CD8-positive, alpha-beta memory T cell (primary cell): Measurements from ENCODE around the gene TMEM250. TPM values are rescaled to one million over a fixed set of nuclear protein-coding genes. Genes with fewer than 3 reads are reported as not detected.

Experiments used
- CTCF ChIA-PET: fragments of 350-600 bp; sonication (Branson Sonifier 250); formaldehyde crosslinking; loops from one replicate; lab custom pipeline; 2021; ENCODE audit warnings: antibody characterized with exemption; lab: Charles Lee
- POLR2A ChIA-PET: fragments of 350-600 bp; sonication (Branson Sonifier 250); formaldehyde crosslinking; loops from one replicate; lab custom pipeline; 2021; ENCODE audit warnings: antibody characterized with exemption; lab: Charles Lee
- DNase-seq, 5 donors: peaks; one replicate each; pipeline versions ENCODE4 v3.0.0 to v3.0.0-alpha.2; 2020 to 2022; ENCODE audit warnings: mixed read lengths in 1 of 5
- H3K27ac ChIP-seq: one replicate; pipeline ENCODE4 v1.7.0; 2013; ENCODE audit warnings: low read depth, mild to moderate bottlenecking, low read length, moderate library complexity
- H3K27me3 ChIP-seq: 2 replicates; pipeline ENCODE4 v1.7.0; 2013; ENCODE audit warnings: low read length, mild to moderate bottlenecking; ENCODE audit not compliant: insufficient read depth, poor library complexity, severe bottlenecking
- H3K36me3 ChIP-seq: 2 replicates; pipeline ENCODE4 v1.7.0; 2013; ENCODE audit warnings: mild to moderate bottlenecking, low read length, moderate library complexity; ENCODE audit not compliant: insufficient read depth
- H3K4me1 ChIP-seq: 2 replicates; pipeline ENCODE4 v1.7.0; 2013; ENCODE audit warnings: mild to moderate bottlenecking, low read length, moderate library complexity; ENCODE audit not compliant: insufficient read depth
- H3K4me3 ChIP-seq: 2 replicates; pipeline ENCODE4 v1.7.0; 2013; ENCODE audit warnings: mild to moderate bottlenecking, low read length
- H3K9me3 ChIP-seq: 2 replicates; pipeline ENCODE4 v1.7.0; 2013; ENCODE audit warnings: mild to moderate bottlenecking, low read length
- H3K27ac Mint-ChIP-seq, 8 donors: one replicate each; pipeline ENCODE4 v1.8.0; 2020 to 2021; ENCODE audit warnings: mixed read lengths in 8 of 8, mild to moderate bottlenecking in 6 of 8, inconsistent platforms in 3 of 8, moderate library complexity in 3 of 8
- H3K27me3 Mint-ChIP-seq, 2 donors: one replicate each; pipeline ENCODE4 v1.8.0; 2020 to 2021; ENCODE audit warnings: mixed read lengths in 2 of 2, mild to moderate bottlenecking in 1 of 2, moderate library complexity in 1 of 2
- H3K36me3 Mint-ChIP-seq, 3 donors: one replicate each; pipeline ENCODE4 v1.8.0; 2020 to 2021; ENCODE audit warnings: mixed read lengths in 3 of 3, inconsistent platforms in 1 of 3, mild to moderate bottlenecking in 1 of 3
- H3K4me1 Mint-ChIP-seq, 3 donors: one replicate each; pipeline ENCODE4 v1.8.0; 2020 to 2021; ENCODE audit warnings: mixed read lengths in 3 of 3, inconsistent platforms in 1 of 3, mild to moderate bottlenecking in 1 of 3
- H3K4me3 Mint-ChIP-seq, 7 donors: one replicate each; pipeline ENCODE4 v1.8.0; 2020 to 2021; ENCODE audit warnings: mixed read lengths in 7 of 7, mild to moderate bottlenecking in 6 of 7, moderate library complexity in 4 of 7, inconsistent platforms in 2 of 7
- H3K9me3 Mint-ChIP-seq, 5 donors: one replicate each; pipeline ENCODE4 v1.8.0; 2020 to 2022; ENCODE audit warnings: mixed read lengths in 5 of 5, mild to moderate bottlenecking in 3 of 5, moderate library complexity in 2 of 5, inconsistent platforms in 1 of 5
- polyA plus RNA-seq: library from polyadenylated mRNA; unstranded; fragments of 300-500 nt; fragmentation: Illumina TruSeq; gene quantifications from one replicate; pipeline ENCODE4 v1.2.3, GENCODE V29; 2021
- total RNA-seq, 2 experiments: library from RNA; stranded (reverse); gene quantifications; one replicate each; pipeline ENCODE4 v1.2.3, GENCODE V29; 2021

TMEM250 gene
- total and polyA plus RNA-seq, 3 experiments from 2014 or later: 46.4 to 74.9 (median 50.2) TPM

DNA sequence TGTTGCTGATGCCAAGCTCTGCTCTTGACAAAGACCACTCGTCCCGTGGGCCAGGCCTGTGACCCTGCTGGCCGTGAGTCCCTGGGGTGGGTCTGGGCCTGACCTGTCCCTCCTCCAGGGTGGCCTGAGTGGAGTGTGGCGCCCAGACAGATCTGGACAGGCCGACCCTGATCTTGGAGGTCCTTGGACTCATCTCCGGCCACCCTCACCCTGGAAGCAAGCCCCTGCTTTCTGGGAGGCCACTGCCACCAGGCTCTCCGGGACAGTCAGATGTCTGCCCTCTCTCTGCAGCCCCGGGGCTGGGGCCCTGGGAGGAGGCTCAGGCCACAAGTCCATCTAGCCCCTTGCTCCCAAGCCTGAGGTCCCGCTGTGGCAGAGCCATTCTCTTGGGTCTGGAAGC is 31.2 kb upstream of the TMEM250 start:
- H3K36me3 ChIP-seq: no peaks in the 10 kb centered on the region
- no peak overlapping the region for H3K27ac ChIP-seq
- no peak for DNase-seq
- Mint-ChIP-seq H3K36me3 (no peaks in the 10 kb centered on the region), H3K9me3 (no peaks in the 10 kb centered on the region), H3K4me1 (no peaks in the 10 kb centered on the region), H3K27me3 (peaks cover 6 to 18% of the 10 kb centered on the region in 2 donors), H3K4me3 (no peak overlapping the region), H3K27ac (no peak overlapping the region)
- ChIA-PET POLR2A (no interaction called here), CTCF (no interaction called here)
- no peaks in the 10 kb centered on the region for H3K9me3 ChIP-seq
- H3K4me1 ChIP-seq: no peaks in the 10 kb centered on the region
- no peaks in the 10 kb centered on the region for H3K27me3 ChIP-seq
- no peak overlapping the region for H3K4me3 ChIP-seq

DNA sequence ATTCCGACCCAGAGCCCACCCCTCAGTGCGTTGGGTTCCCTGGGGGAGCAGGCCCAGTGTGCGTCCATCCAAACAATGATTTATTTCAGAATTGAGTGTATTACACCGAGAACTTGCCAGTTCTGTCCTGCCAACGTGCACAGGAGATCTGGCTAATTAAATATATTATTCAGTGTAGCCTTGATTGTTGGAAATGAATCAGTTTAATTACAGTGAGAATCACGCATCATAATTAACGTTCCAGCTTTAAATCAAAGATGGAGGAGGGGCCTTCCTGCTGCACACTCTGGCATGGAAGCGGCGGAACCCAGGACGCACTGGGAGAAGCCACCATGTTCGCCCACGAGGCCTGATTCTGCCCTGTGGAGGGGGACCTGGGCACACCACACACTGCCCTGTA is 30.7 kb upstream of the TMEM250 start:
- Mint-ChIP-seq H3K4me1 (no peaks in the 10 kb centered on the region), H3K27me3 (peaks cover 6 to 21% of the 10 kb centered on the region in 2 donors)
- CTCF ChIA-PET: no interaction called here

DNA sequence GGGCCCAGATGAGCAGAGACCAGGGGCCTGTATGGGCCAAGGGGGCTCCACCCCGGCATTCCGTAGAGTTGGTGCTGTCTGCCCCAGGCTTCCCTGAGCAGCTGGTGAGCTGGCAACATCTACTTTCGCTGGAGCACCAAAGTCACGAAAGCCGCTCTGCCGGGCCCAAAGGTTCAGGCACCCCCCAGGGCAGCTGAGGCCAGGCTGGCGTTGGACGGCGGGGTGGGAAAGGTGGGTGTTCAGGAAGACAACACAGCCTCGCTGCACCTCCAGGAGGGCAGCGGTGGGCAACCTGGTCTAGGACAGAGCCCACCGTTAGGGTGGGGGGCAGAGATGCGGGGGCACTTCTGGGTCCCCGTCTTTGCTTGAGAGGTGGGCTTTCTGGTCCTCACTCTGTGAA is 30.1 kb upstream of the TMEM250 start:
- no peaks in the 10 kb centered on the region for H3K4me1 ChIP-seq

More for the DNA sequence above, 30.7 kb upstream of the TMEM250 start:
- Histone ChIP-seq H3K27me3 (peaks cover under 1% of the 10 kb centered on the region), H3K4me1 (no peaks in the 10 kb centered on the region), H3K9me3 (no peaks in the 10 kb centered on the region), H3K4me3 (no peak overlapping the region), H3K27ac (no peak overlapping the region), H3K36me3 (no peaks in the 10 kb centered on the region)
- no peak for DNase-seq
- H3K36me3 Mint-ChIP-seq: no peaks in the 10 kb centered on the region
- no peak overlapping the region for H3K27ac Mint-ChIP-seq
- no peaks in the 10 kb centered on the region for H3K9me3 Mint-ChIP-seq
- POLR2A ChIA-PET: no interaction called here
- H3K4me3 Mint-ChIP-seq: no peak overlapping the region

DNA sequence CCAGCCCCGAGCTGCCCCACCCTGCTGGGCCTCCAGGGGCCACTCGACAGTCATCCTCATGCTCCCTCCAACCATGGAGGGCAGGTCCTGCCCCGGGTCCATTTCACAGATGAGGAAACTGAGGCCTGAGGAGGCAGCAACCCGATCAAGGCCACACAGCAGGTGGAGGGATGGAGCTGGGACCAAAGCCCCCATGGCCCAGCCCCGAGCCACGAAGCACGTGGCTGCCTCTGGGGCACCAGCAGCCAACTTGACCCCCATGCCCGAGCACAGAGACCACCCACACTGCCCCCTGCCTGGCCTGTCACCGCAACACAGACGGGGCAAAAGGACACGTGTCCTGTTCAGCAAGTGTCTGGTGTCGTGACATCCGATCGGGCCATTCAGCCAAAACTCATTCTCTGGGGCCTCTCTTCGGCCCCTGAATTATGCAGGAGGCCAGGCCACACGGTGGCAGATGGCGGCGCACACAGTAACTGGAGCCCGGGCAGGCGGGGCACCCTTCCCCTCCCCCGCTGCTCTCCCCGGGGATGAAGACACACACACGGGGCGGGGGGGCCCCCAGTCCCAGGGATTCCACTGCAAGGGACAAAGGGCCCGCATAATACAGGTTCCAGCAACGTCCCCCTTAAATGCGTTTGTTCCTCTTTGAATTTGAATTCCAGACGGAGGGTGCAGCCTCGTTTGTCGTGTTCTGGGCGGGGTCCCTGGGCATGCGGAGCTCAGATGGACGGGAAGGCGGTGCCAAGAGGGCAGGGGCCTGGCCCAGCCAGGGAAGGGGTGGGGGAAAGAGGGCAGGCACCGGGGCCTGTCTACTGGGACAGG is 29.4 kb upstream of the TMEM250 start:
- Histone ChIP-seq H3K27me3 (peaks cover 8% of the 10 kb centered on the region), H3K27ac (no peak overlapping the region), H3K36me3 (no peaks in the 10 kb centered on the region), H3K4me3 (no peak overlapping the region), H3K4me1 (no peaks in the 10 kb centered on the region), H3K9me3 (no peaks in the 10 kb centered on the region)
- no peak for DNase-seq
- H3K4me1 Mint-ChIP-seq: no peaks in the 10 kb centered on the region
- H3K9me3 Mint-ChIP-seq: no peaks in the 10 kb centered on the region
- peaks cover 6 to 24% of the 10 kb centered on the region in 2 donors for H3K27me3 Mint-ChIP-seq
- H3K27ac Mint-ChIP-seq: no peak overlapping the region
- POLR2A ChIA-PET: no interaction called here
- CTCF ChIA-PET: no interaction called here
- H3K36me3 Mint-ChIP-seq: no peaks in the 10 kb centered on the region
- H3K4me3 Mint-ChIP-seq: no peak overlapping the region

More for the DNA sequence above, 30.1 kb upstream of the TMEM250 start:
- H3K9me3 ChIP-seq: no peaks in the 10 kb centered on the region
- CTCF ChIA-PET: no interaction called here
- H3K4me3 ChIP-seq: no peak overlapping the region
- H3K4me3 Mint-ChIP-seq: no peak overlapping the region
- DNase-seq: no peak
- H3K27ac ChIP-seq: no peak overlapping the region
- no peaks in the 10 kb centered on the region for H3K36me3 ChIP-seq
- POLR2A ChIA-PET: no interaction called here
- peaks cover 6 to 24% of the 10 kb centered on the region in 2 donors for H3K27me3 Mint-ChIP-seq
- no peaks in the 10 kb centered on the region for H3K36me3 Mint-ChIP-seq
- H3K27me3 ChIP-seq: peaks cover 6% of the 10 kb centered on the region
- H3K4me1 Mint-ChIP-seq: no peaks in the 10 kb centered on the region
- H3K9me3 Mint-ChIP-seq: no peaks in the 10 kb centered on the region
- no peak overlapping the region for H3K27ac Mint-ChIP-seq

DNA sequence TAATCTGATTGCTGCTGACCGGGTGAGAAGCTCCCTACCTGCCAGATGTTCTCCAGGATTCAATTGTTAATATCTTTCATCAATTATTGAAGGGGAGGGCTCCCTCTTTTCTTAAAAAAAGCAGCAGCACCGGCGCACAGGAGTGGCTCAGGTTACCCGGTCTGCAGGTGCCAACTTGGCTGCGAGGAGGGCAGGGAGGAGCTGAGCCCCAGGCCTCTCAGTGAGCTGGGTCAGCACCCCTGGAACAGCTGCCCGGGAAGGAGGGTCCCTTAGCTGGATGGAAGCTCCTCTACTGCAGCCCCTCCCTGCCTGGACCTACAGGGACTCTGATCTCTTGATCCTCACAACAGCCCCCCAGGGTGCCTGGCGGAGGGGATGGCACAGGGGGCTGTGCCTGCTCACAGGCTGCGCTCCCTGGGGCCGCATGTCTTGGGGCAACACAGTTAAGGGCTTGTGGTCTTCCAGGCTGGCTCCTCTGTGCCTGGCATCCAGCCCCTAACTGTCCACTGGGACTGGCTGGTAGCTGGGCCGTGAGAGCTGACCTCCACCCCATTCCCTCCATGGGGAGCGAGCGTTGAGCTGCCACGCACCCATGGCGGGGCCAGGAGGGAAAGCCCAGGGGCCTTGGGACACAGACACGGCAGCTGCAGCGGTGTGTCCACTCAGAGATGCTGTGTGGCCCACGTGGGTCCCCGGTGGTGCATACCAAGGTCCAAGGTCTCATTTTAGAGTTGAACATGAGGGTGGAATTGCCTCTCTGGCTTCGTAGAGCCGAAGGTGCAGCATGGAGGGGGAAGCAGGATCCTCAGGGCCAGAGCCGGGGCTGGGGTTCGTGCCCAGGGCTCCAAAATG is 28.6 kb upstream of the TMEM250 start:
- Histone ChIP-seq H3K36me3 (no peaks in the 10 kb centered on the region), H3K9me3 (no peaks in the 10 kb centered on the region), H3K4me1 (no peaks in the 10 kb centered on the region), H3K27me3 (peaks cover 8% of the 10 kb centered on the region), H3K27ac (no peak overlapping the region), H3K4me3 (no peak overlapping the region)
- Mint-ChIP-seq H3K9me3 (no peaks in the 10 kb centered on the region), H3K4me1 (no peaks in the 10 kb centered on the region), H3K27me3 (peaks cover 3 to 24% of the 10 kb centered on the region in 2 donors), H3K27ac (no peak overlapping the region), H3K4me3 (no peak overlapping the region), H3K36me3 (no peaks in the 10 kb centered on the region)
- ChIA-PET POLR2A (no interaction called here), CTCF (no interaction called here)
- DNase-seq: no peak

DNA sequence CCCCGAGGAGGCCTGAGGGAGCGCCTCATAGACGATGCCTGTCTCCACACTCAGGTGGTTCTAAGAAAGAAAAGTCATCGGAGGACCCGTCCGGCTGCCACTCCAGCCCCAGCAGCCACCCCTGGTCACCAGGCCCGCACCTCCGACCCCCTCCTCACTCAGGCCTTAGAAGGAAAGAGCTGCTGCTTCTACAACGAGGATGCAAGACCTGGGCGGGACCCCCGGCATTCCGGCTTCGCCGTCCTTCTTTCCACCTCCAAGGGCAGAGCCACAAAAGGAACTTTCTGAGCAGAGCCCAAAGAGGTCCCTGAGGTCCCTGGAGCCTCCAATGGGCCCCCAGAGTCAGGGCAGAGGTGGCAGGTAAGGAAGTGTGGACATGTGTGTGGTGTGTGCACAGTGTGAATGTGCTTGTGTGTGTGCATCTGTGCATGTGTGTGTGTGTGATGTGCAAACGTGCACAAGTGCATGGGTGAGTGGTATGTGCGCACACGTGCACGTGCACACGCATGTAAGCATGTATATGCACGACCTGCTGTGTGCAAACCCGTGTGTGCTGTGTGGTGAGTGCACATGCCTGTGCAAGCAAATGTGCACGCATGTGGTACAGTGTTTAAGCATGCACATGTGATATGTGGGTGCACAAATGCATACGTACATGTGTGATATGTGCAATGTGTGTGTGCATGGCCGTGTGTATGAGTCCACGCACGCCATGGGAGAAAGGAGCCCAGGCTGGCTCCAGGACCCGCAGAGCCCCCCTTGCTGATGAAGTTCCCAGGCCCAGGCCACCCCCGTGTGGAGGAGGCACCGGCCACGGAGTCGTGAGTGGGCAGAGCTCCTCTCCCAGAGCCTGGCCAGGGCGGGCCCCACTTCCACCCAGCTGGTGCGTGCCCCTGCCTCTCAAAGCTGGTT is 27.7 kb upstream of the TMEM250 start:
- POLR2A ChIA-PET: no interaction called here
- Mint-ChIP-seq H3K27ac (peak overlapping the region in 1 of 8 donors; percentile 4), H3K27me3 (peaks cover 4 to 24% of the 10 kb centered on the region in 2 donors), H3K36me3 (no peaks in the 10 kb centered on the region), H3K9me3 (no peaks in the 10 kb centered on the region), H3K4me1 (no peaks in the 10 kb centered on the region), H3K4me3 (no peak overlapping the region)
- CTCF ChIA-PET: no interaction called here
- no peak for DNase-seq
- H3K4me3 ChIP-seq: no peak overlapping the region
- peaks cover 8% of the 10 kb centered on the region for H3K27me3 ChIP-seq
- no peaks in the 10 kb centered on the region for H3K4me1 ChIP-seq
- H3K27ac ChIP-seq: no peak overlapping the region
- H3K9me3 ChIP-seq: no peaks in the 10 kb centered on the region
- H3K36me3 ChIP-seq: no peaks in the 10 kb centered on the region

DNA sequence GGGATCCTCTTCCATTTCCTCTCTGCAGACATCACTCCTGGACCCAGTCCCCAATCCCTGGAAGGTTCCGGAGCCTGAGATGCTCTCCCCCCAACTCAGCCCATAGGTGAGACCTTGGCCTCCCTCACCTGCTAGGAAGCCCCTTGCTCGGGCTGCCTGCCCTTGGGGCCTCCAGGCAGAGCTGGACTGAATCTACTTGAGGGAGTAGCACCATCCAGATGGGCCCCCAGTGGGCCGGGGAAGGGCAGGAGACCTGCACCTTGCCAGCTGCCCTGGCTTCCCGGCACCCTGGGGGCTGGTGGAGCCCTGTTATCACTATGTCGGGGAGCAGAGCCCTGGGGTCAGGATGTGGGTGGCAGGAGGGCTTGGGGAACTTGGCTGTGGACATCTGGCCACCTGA is 26.9 kb upstream of the TMEM250 start:
- no peak overlapping the region for H3K4me3 Mint-ChIP-seq
- H3K27me3 ChIP-seq: peaks cover 8% of the 10 kb centered on the region
- POLR2A ChIA-PET: no interaction called here
- no peak for DNase-seq
- no peak overlapping the region for H3K27ac ChIP-seq
- no peaks in the 10 kb centered on the region for H3K4me1 Mint-ChIP-seq
- H3K9me3 ChIP-seq: no peaks in the 10 kb centered on the region
- H3K4me1 ChIP-seq: no peaks in the 10 kb centered on the region
- no peak overlapping the region for H3K4me3 ChIP-seq
- H3K36me3 Mint-ChIP-seq: no peaks in the 10 kb centered on the region
- no peaks in the 10 kb centered on the region for H3K36me3 ChIP-seq
- H3K27ac Mint-ChIP-seq: peak overlapping the region in 1 of 8 donors; percentile 81
- CTCF ChIA-PET: no interaction called here
- no peaks in the 10 kb centered on the region for H3K9me3 Mint-ChIP-seq
- peaks cover 6 to 24% of the 10 kb centered on the region in 2 donors for H3K27me3 Mint-ChIP-seq
